Measurements from ENCODE around the gene DDHD1. TPM values are rescaled to one million over a fixed set of nuclear protein-coding genes. Genes with fewer than 3 reads are reported as not detected.

Gene DDHD1
- polyA plus RNA-seq, 1 of the 3 experiments (the other 2 are of a cell fraction): 1.9 TPM

GRCh38 chr14:53016919-53017318, 136.2 kb downstream of the DDHD1 start:
- no peaks in the 10 kb centered on the region for H3K9me3 ChIP-seq
- H3K27ac ChIP-seq (ENCODE audit: low read depth in 2 of 2, low read length in 1 of 2): no peak overlapping the region
- CTCF ChIA-PET: no interaction called here
- no peaks in the 10 kb centered on the region for H3K79me2 ChIP-seq (ENCODE audit: insufficient read depth)
- no peaks in the 10 kb centered on the region for H3K27me3 ChIP-seq (ENCODE audit: insufficient read depth)
- no peaks in the 10 kb centered on the region for H3K9me2 ChIP-seq
- no peaks in the 10 kb centered on the region for H4K20me1 ChIP-seq (ENCODE audit: insufficient read depth)
- no peaks in the 10 kb centered on the region for H3F3A ChIP-seq (replicated peaks; ENCODE audit: insufficient read depth)
- H3K4me3 ChIP-seq (ENCODE audit: low read depth in 2 of 2, low read length in 1 of 2): no peak overlapping the region
- no peaks in the 10 kb centered on the region for H3K36me3 ChIP-seq (replicated peaks in 1 of 2; ENCODE audit: control insufficient read depth in 1 of 2, insufficient read depth in 2 of 2, low read length in 1 of 2)
- no peak overlapping the region for H2AFZ ChIP-seq (ENCODE audit: low read depth)
- no peaks in the 10 kb centered on the region for H3K4me1 ChIP-seq (ENCODE audit: control insufficient read depth in 1 of 2, insufficient read depth in 2 of 2, low read depth in 1 of 2, low read length in 1 of 2)
- no peak overlapping the region for H3K9ac ChIP-seq
- no peak for TF ChIP-seq USF1 (IDR thresholded peaks at IDR 0.05; ENCODE audit: borderline replicate concordance, low read depth)
- TF ChIP-seq POLR2AphosphoS5 (IDR thresholded peaks at IDR 0.05; ENCODE audit: low read depth, low read length): no peak
- TF ChIP-seq FOXJ3 (CRISPR knock-in tag; IDR thresholded peaks at IDR 0.05): no peak
- no peak for TF ChIP-seq FOXM1 (IDR thresholded peaks at IDR 0.05; ENCODE audit: low read depth)
- TF ChIP-seq RFX5 (IDR thresholded peaks at IDR 0.05; ENCODE audit: low read length): no peak
- no peak for TF ChIP-seq ZBTB33 (IDR thresholded peaks at IDR 0.05; ENCODE audit: borderline replicate concordance, low read depth)
- TF ChIP-seq TEAD4 (IDR thresholded peaks at IDR 0.05; ENCODE audit: borderline replicate concordance, insufficient read depth): no peak
- no peak for TF ChIP-seq SIN3A (IDR thresholded peaks at IDR 0.05; ENCODE audit: borderline replicate concordance, low read depth, low read length)
- no peak for TF ChIP-seq PBX3 (IDR thresholded peaks at IDR 0.05)
- no peak for TF ChIP-seq RCOR1 (IDR thresholded peaks at IDR 0.05; ENCODE audit: low read length)
- TF ChIP-seq GABPA (IDR thresholded peaks at IDR 0.05; ENCODE audit: low read depth): no peak
- TF ChIP-seq RAD21 (IDR thresholded peaks at IDR 0.05; ENCODE audit: low read length): no peak
- no peak for TF ChIP-seq TAF1 (IDR thresholded peaks at IDR 0.05; ENCODE audit: borderline replicate concordance, low read depth, low read length)
- TF ChIP-seq SMC3 (IDR thresholded peaks at IDR 0.05; ENCODE audit: low read depth, low read length): no peak
- no peak for TF ChIP-seq CHD2 (IDR thresholded peaks at IDR 0.05; ENCODE audit: low read length, partially characterized antibody)
- TF ChIP-seq USF2 (IDR thresholded peaks at IDR 0.05; ENCODE audit: borderline replicate concordance, low read depth, low read length): no peak
- TF ChIP-seq FOSL2 (IDR thresholded peaks at IDR 0.05; ENCODE audit: borderline replicate concordance, low read depth): no peak
- no peak for TF ChIP-seq YY1 (IDR thresholded peaks at IDR 0.05; ENCODE audit: low read depth)
- TF ChIP-seq JUND (IDR thresholded peaks at IDR 0.05): no peak
- DNase-seq: no peak
- H3K4me2 ChIP-seq: no peak overlapping the region
- POLR2A ChIA-PET: no interaction called here

Measured in SK-N-SH (cell line).